ENCODE results near the gene TCERG1. TPM values are rescaled to one million over a fixed set of nuclear protein-coding genes. Genes with fewer than 3 reads are reported as not detected.

The TCERG1 gene
- total RNA-seq, 1 experiment from 2014 or later = 75.9 TPM

- CTCF ChIA-PET = no interaction called here
- in situ Hi-C loops (cut with HindIII; ENCODE audit: low pct_unique_long_range_greater_than_20kb, low sequenced_read_pairs) (no loop called here), intact Hi-C loops (cut with micrococcal nuclease; ENCODE audit: unreplicated experiment) (no loop called here)
- DNase-seq (ENCODE audit: low read depth, low spot score) (no peak), ATAC-seq (no peak)
- no TSS peak for BruUV-seq (replicated peaks)
- H3K27ac ChIP-seq (ENCODE audit: low read length) = no peak overlapping the region
- H3K9me3 ChIP-seq (ENCODE audit: control insufficient read depth, insufficient read depth, low read depth, low read length) = no peaks in the 10 kb centered on the region
- POLR2A ChIA-PET = no interaction called here
- H3K4me1 ChIP-seq (ENCODE audit: control insufficient read depth, insufficient read depth, low read length) = no peaks in the 10 kb centered on the region
- H3K4me3 ChIP-seq (ENCODE audit: low read depth in 2 of 2, low read length in 2 of 2) = no peak overlapping the region
- H3K27me3 ChIP-seq (ENCODE audit: control insufficient read depth, insufficient read depth, low read length) = no peaks in the 10 kb centered on the region
- no peak for TF ChIP-seq SIN3A (IDR thresholded peaks at IDR 0.05; ENCODE audit: borderline replicate concordance, insufficient read depth, low read depth, low read length)
- no peak for TF ChIP-seq TCF7L2 (IDR thresholded peaks at IDR 0.05; ENCODE audit: low read depth, low read length)
- no peak for TF ChIP-seq POLR2AphosphoS5 (IDR thresholded peaks at IDR 0.05; ENCODE audit: low read depth, low read length)
- TF ChIP-seq CTCF (IDR thresholded peaks at IDR 0.05) = no peak
- TF ChIP-seq, protein P1, sequence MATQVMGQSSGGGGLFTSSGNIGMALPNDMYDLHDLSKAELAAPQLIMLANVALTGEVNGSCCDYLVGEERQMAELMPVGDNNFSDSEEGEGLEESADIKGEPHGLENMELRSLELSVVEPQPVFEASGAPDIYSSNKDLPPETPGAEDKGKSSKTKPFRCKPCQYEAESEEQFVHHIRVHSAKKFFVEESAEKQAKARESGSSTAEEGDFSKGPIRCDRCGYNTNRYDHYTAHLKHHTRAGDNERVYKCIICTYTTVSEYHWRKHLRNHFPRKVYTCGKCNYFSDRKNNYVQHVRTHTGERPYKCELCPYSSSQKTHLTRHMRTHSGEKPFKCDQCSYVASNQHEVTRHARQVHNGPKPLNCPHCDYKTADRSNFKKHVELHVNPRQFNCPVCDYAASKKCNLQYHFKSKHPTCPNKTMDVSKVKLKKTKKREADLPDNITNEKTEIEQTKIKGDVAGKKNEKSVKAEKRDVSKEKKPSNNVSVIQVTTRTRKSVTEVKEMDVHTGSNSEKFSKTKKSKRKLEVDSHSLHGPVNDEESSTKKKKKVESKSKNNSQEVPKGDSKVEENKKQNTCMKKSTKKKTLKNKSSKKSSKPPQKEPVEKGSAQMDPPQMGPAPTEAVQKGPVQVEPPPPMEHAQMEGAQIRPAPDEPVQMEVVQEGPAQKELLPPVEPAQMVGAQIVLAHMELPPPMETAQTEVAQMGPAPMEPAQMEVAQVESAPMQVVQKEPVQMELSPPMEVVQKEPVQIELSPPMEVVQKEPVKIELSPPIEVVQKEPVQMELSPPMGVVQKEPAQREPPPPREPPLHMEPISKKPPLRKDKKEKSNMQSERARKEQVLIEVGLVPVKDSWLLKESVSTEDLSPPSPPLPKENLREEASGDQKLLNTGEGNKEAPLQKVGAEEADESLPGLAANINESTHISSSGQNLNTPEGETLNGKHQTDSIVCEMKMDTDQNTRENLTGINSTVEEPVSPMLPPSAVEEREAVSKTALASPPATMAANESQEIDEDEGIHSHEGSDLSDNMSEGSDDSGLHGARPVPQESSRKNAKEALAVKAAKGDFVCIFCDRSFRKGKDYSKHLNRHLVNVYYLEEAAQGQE (IDR thresholded peaks at IDR 0.05; ENCODE audit: insufficient read depth in 1 of 2, low read depth in 2 of 2, low read length in 1 of 2) = no peak
- H3K36me3 ChIP-seq (ENCODE audit: control insufficient read depth, insufficient read depth, low read length) = peaks cover 51% of the 10 kb centered on the region
Observed at GRCh38 chr5:146463446-146463845, 16.3 kb downstream of the TCERG1 start.

GRCh38 chr5:146466521-146467349 lies 19.6 kb downstream of the TCERG1 start:
- ATAC-seq = peak; percentile 58; the same call in 1 of the 2 replicates
- H3K9me3 ChIP-seq (ENCODE audit: control insufficient read depth, insufficient read depth, low read depth, low read length) = no peaks in the 10 kb centered on the region
- peaks cover 62% of the 10 kb centered on the region for H3K36me3 ChIP-seq (ENCODE audit: control insufficient read depth, insufficient read depth, low read length)
- in situ Hi-C loops (cut with HindIII; ENCODE audit: low pct_unique_long_range_greater_than_20kb, low sequenced_read_pairs) (no loop called here), intact Hi-C loops (cut with micrococcal nuclease; ENCODE audit: unreplicated experiment) (no loop called here)
- TF ChIP-seq CTCF (IDR thresholded peaks at IDR 0.05) (peak; percentile 63; the same call in 1 of the 2 replicates), SIN3A (IDR thresholded peaks at IDR 0.05; ENCODE audit: borderline replicate concordance, insufficient read depth, low read depth, low read length) (no peak)
- TF ChIP-seq, protein P1 (IDR thresholded peaks at IDR 0.05; ENCODE audit: insufficient read depth in 1 of 2, low read depth in 2 of 2, low read length in 1 of 2) = no peak
- TSS peak; percentile 14 for BruUV-seq (replicated peaks)
- no peak overlapping the region for H3K27ac ChIP-seq (ENCODE audit: low read length)
- H3K27me3 ChIP-seq (ENCODE audit: control insufficient read depth, insufficient read depth, low read length) = no peaks in the 10 kb centered on the region
- CTCF ChIA-PET = no interaction called here
- H3K4me1 ChIP-seq (ENCODE audit: control insufficient read depth, insufficient read depth, low read length) = no peaks in the 10 kb centered on the region
- no peak overlapping the region for H3K4me3 ChIP-seq (ENCODE audit: low read depth in 2 of 2, low read length in 2 of 2)
- POLR2A ChIA-PET = no interaction called here
- no peak for DNase-seq (ENCODE audit: low read depth, low spot score)
